ENCODE results near the gene KIFBP.

DNA sequence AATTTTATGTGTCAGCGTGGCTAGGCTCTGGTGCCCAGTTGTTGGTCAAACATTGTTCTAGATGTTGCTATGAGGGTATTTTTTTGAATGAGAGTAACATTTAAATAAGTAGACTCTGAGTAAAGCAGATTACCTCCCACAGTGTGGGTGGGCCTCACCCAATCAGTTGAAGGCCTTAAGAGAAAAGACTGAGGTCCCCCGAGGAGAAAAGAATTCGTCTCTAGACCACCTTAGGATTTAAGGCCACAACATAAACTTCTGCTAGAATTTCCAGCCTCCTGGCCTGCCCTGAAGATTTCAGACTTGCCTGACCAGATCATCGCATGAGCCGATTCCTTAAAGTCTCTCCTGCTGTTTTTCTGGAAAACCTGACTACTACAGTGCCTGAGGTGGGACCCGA, 54.2 kb downstream of the KIFBP start:
- TF ChIP-seq, protein P1, sequence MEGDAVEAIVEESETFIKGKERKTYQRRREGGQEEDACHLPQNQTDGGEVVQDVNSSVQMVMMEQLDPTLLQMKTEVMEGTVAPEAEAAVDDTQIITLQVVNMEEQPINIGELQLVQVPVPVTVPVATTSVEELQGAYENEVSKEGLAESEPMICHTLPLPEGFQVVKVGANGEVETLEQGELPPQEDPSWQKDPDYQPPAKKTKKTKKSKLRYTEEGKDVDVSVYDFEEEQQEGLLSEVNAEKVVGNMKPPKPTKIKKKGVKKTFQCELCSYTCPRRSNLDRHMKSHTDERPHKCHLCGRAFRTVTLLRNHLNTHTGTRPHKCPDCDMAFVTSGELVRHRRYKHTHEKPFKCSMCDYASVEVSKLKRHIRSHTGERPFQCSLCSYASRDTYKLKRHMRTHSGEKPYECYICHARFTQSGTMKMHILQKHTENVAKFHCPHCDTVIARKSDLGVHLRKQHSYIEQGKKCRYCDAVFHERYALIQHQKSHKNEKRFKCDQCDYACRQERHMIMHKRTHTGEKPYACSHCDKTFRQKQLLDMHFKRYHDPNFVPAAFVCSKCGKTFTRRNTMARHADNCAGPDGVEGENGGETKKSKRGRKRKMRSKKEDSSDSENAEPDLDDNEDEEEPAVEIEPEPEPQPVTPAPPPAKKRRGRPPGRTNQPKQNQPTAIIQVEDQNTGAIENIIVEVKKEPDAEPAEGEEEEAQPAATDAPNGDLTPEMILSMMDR (IDR thresholded peaks at IDR 0.05) = no peak
- no peak for TF ChIP-seq POLR2AphosphoS5 (IDR thresholded peaks at IDR 0.05; ENCODE audit: insufficient read depth in 1 of 2, low read depth in 1 of 2)
